ENCODE measurements around the gene ZNF488.
"Not testable (repeated sequence)": the region's sequence is repeated elsewhere in the genome, so short reads cannot be mapped to it uniquely, and the experiment has no call there.

Gene ZNF488

GRCh38 chr10:47400786-47401185 is 16.7 kb upstream of the ZNF488 start:
- Histone ChIP-seq H3K9me3 (no peaks in the 10 kb centered on the region), H3K4me1 (peaks cover 0 to 23% (median 15%) of the 10 kb centered on the region in 4 donors), H3K27me3 (no peaks in the 10 kb centered on the region), H3K27ac (no peak overlapping the region), H3K4me3 (no peak overlapping the region), H3K36me3 (no peaks in the 10 kb centered on the region)
- no peak for TF ChIP-seq CTCF (IDR thresholded peaks at IDR 0.05)
- DNase-seq = no peak
- intact Hi-C loops (cut with DNase I; ENCODE audit: low total_unique reads) = no loop called here

GRCh38 chr10:47400251-47400650 is 16.2 kb upstream of the ZNF488 start:
- no peak overlapping the region for H3K27ac ChIP-seq
- no peaks in the 10 kb centered on the region for H3K27me3 ChIP-seq
- peaks cover 0 to 23% (median 15%) of the 10 kb centered on the region in 4 donors for H3K4me1 ChIP-seq
- no peak for TF ChIP-seq CTCF (IDR thresholded peaks at IDR 0.05)
- H3K36me3 ChIP-seq = no peaks in the 10 kb centered on the region
- peak in 1 of 2 donors; percentile 50 for DNase-seq
- no peak overlapping the region for H3K4me3 ChIP-seq
- no peaks in the 10 kb centered on the region for H3K9me3 ChIP-seq
- intact Hi-C loops (cut with DNase I; ENCODE audit: low total_unique reads) = no loop called here

- peak in 1 of 2 donors; percentile 11 for DNase-seq
- intact Hi-C loops (cut with DNase I; ENCODE audit: low total_unique reads) = no loop called here
- Histone ChIP-seq H3K27me3 (no peaks in the 10 kb centered on the region), H3K36me3 (no peaks in the 10 kb centered on the region), H3K27ac (no peak overlapping the region), H3K4me3 (no peak overlapping the region), H3K9me3 (no peaks in the 10 kb centered on the region), H3K4me1 (no peaks in the 10 kb centered on the region)
- no peak for TF ChIP-seq CTCF (IDR thresholded peaks at IDR 0.05)
Observed at GRCh38 chr10:47397256-47397655, 13.2 kb upstream of the ZNF488 start.

- Histone ChIP-seq H3K4me1 (no peaks in the 10 kb centered on the region), H3K4me3 (no peak overlapping the region), H3K27me3 (no peaks in the 10 kb centered on the region), H3K36me3 (no peaks in the 10 kb centered on the region), H3K9me3 (no peaks in the 10 kb centered on the region), H3K27ac (no peak overlapping the region)
- intact Hi-C loops (cut with DNase I; ENCODE audit: low total_unique reads) = no loop called here
- no peak for DNase-seq
- TF ChIP-seq CTCF (IDR thresholded peaks at IDR 0.05) = no peak
Observed at GRCh38 chr10:47396311-47396717, 12.2 kb upstream of the ZNF488 start.

- peaks cover 0 to 4% (median 0%) of the 10 kb centered on the region in 4 donors for H3K4me1 ChIP-seq
- no peak for DNase-seq
- H3K27me3 ChIP-seq = no peaks in the 10 kb centered on the region
- no peaks in the 10 kb centered on the region for H3K9me3 ChIP-seq
- intact Hi-C loops (cut with DNase I; ENCODE audit: low total_unique reads) = no loop called here
- H3K4me3 ChIP-seq = no peak overlapping the region
- H3K36me3 ChIP-seq = no peaks in the 10 kb centered on the region
- H3K27ac ChIP-seq = no peak overlapping the region
- TF ChIP-seq CTCF (IDR thresholded peaks at IDR 0.05) = no peak
Observed at GRCh38 chr10:47389619-47390018, 5.5 kb upstream of the ZNF488 start.

GRCh38 chr10:47388879-47389278 is 4.8 kb upstream of the ZNF488 start:
- no peak for DNase-seq
- H3K27ac ChIP-seq = no peak overlapping the region
- no peaks in the 10 kb centered on the region for H3K27me3 ChIP-seq
- intact Hi-C loops (cut with DNase I; ENCODE audit: low total_unique reads) = no loop called here
- peaks cover 0 to 6% (median under 1%) of the 10 kb centered on the region in 4 donors for H3K4me1 ChIP-seq
- no peaks in the 10 kb centered on the region for H3K9me3 ChIP-seq
- no peak for TF ChIP-seq CTCF (IDR thresholded peaks at IDR 0.05)
- no peaks in the 10 kb centered on the region for H3K36me3 ChIP-seq
- H3K4me3 ChIP-seq = no peak overlapping the region

GRCh38 chr10:47386104-47386503 is 2.0 kb upstream of the ZNF488 start:
- H3K27ac ChIP-seq; intact Hi-C loops (cut with DNase I; ENCODE audit: low total_unique reads); H3K9me3 ChIP-seq; H3K36me3 ChIP-seq; H3K4me3 ChIP-seq; DNase-seq; H3K27me3 ChIP-seq: not testable (repeated sequence)
- peaks cover 0 to 11% (median 3%) of the 10 kb centered on the region in 4 donors for H3K4me1 ChIP-seq
